HepG2 (cell line): ENCODE data around the gene SCG2. TPM values are rescaled to one million over a fixed set of nuclear protein-coding genes. Genes with fewer than 3 reads are reported as not detected.

Source experiments
- DRAP1 ChIP-seq: IDR thresholded peaks from 2 replicates; pipeline ENCODE4 v1.6.1; 2016; ENCODE audit warnings: missing genetic modification reagents, missing compliant biosample characterization
- MAX ChIP-seq: IDR thresholded peaks from 2 replicates; pipeline ENCODE4 v1.6.1; 2012; ENCODE audit warnings: inconsistent platforms
- NFKB2 ChIP-seq: sonication (generic); formaldehyde crosslinking; IDR thresholded peaks from 2 replicates; pipeline ENCODE4 v1.4.0; 2020; ENCODE audit warnings: missing genetic modification reagents, borderline replicate concordance
- ZNF17 ChIP-seq: sonication (generic); formaldehyde crosslinking; IDR thresholded peaks from 2 replicates; pipeline ENCODE4 v1.5.0; 2020; ENCODE audit warnings: mild to moderate bottlenecking, missing genetic modification reagents
- ZNF431 ChIP-seq: sonication (generic); formaldehyde crosslinking; IDR thresholded peaks from 2 replicates; pipeline ENCODE4 v1.9.0; 2022; ENCODE audit warnings: missing genetic modification reagents, low read depth, mild to moderate bottlenecking, borderline replicate concordance
- polyA plus RNA-seq, 8 experiments: library from polyadenylated mRNA; depleted of rRNA in 3 of 8; stranded (reverse) in 7 of 8; unstranded in 1 of 8; fragments of >200 nt; fragmentation: Illumina TruSeq in 4 of 8; extraction: Trizol in 4 of 8; gene quantifications; 2 replicates each; pipeline versions ENCODE4 v1.2.1 to v1.2.3, GENCODE V29; 2011 to 2016; ENCODE audit warnings: low read depth in 4 of 8, missing spikeins in 1 of 8, mixed read lengths in 1 of 8; ENCODE audit not compliant: insufficient read depth in 1 of 8
- total RNA-seq, 5 experiments: library from RNA; depleted of rRNA; stranded (reverse); fragments of >200 nt; fragmentation: Illumina TruSeq; extraction: Trizol; gene quantifications; 2 replicates each; pipeline ENCODE4 v1.2.3, GENCODE V29; 2016; ENCODE audit warnings: low read depth in 1 of 5
- TF ChIP-seq, protein P1 (sequence below): sonication (generic); formaldehyde crosslinking; conservative IDR thresholded peaks from 2 replicates; pipeline ENCODE4 v1.8.0; 2022; ENCODE audit warnings: missing genetic modification reagents
- TF ChIP-seq, protein P2 (sequence below): IDR thresholded peaks from 2 replicates; pipeline ENCODE4 v1.6.1; 2016; ENCODE audit warnings: missing compliant biosample characterization, missing genetic modification reagents, borderline replicate concordance
- TF ChIP-seq, protein P3 (sequence below): sonication (generic); formaldehyde crosslinking; IDR thresholded peaks from 2 replicates; pipeline ENCODE4 v1.9.0; 2022; ENCODE audit warnings: missing genetic modification reagents, mild to moderate bottlenecking, borderline replicate concordance

SCG2 gene
- total and polyA plus RNA-seq, 2 of the 13 experiments (the other 11 are each of a cell fraction or from before 2014, with no cell fraction given), result not detected

DNA sequence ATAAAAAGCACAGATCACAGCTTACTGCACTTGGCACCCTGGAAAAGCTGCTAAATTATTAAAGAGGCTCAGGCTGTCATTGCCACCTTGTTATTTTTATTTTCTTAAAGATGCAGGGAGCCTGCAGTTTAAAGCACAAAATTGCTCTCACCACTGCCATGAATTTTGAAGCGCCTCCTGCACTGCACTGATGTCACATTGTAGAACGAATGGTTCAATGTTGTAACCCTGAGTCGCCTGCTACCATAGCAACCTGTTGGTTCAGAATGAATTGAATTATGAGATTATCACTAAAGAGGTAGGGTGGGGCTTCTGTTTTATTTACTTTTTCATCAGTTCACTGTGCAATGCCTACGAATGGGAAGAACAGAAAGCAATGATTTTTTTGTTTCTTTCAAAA is 16.5 kb downstream of the SCG2 start (continued):
- TF ChIP-seq ZNF431 (CRISPR knock-in tag) (no peak), ZNF17 (CRISPR knock-in tag) (no peak), MAX (no peak), NFKB2 (CRISPR knock-in tag) (no peak), DRAP1 (CRISPR knock-in tag) (no peak)
- TF ChIP-seq, protein P1, sequence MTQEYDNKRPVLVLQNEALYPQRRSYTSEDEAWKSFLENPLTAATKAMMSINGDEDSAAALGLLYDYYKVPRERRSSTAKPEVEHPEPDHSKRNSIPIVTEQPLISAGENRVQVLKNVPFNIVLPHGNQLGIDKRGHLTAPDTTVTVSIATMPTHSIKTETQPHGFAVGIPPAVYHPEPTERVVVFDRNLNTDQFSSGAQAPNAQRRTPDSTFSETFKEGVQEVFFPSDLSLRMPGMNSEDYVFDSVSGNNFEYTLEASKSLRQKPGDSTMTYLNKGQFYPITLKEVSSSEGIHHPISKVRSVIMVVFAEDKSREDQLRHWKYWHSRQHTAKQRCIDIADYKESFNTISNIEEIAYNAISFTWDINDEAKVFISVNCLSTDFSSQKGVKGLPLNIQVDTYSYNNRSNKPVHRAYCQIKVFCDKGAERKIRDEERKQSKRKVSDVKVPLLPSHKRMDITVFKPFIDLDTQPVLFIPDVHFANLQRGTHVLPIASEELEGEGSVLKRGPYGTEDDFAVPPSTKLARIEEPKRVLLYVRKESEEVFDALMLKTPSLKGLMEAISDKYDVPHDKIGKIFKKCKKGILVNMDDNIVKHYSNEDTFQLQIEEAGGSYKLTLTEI (CRISPR knock-in tag), result no peak
- TF ChIP-seq, protein P2, sequence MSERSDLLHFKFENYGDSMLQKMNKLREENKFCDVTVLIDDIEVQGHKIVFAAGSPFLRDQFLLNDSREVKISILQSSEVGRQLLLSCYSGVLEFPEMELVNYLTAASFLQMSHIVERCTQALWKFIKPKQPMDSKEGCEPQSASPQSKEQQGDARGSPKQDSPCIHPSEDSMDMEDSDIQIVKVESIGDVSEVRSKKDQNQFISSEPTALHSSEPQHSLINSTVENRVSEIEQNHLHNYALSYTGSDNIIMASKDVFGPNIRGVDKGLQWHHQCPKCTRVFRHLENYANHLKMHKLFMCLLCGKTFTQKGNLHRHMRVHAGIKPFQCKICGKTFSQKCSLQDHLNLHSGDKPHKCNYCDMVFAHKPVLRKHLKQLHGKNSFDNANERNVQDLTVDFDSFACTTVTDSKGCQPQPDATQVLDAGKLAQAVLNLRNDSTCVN (CRISPR knock-in tag), result no peak
- TF ChIP-seq, protein P3, sequence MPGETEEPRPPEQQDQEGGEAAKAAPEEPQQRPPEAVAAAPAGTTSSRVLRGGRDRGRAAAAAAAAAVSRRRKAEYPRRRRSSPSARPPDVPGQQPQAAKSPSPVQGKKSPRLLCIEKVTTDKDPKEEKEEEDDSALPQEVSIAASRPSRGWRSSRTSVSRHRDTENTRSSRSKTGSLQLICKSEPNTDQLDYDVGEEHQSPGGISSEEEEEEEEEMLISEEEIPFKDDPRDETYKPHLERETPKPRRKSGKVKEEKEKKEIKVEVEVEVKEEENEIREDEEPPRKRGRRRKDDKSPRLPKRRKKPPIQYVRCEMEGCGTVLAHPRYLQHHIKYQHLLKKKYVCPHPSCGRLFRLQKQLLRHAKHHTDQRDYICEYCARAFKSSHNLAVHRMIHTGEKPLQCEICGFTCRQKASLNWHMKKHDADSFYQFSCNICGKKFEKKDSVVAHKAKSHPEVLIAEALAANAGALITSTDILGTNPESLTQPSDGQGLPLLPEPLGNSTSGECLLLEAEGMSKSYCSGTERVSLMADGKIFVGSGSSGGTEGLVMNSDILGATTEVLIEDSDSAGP (CRISPR knock-in tag), result no peak
